ENCODE data around the gene BGN. TPM values are rescaled to one million over a fixed set of nuclear protein-coding genes. Genes with fewer than 3 reads are reported as not detected.

BGN gene
- total RNA-seq, 2 donors from 2014 or later: not detected

DNA sequence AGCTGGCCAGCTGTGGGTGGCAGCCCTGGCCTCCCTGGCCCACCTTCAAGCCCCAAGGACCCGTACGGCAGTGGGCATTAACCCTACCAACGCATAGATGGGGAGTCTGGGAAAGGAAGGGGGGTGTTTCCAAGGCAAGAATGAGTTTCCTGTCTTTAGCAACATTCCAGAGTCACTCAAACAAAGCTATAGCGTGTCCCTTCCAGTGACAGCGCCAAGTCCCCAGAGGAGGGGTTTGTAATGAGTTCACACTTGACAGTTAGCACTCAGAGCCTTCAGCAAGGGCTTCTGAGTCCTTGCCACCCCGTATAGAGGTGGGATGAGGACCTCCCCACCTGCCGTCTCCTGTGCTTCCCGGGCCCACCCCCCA is 1.8 kb downstream of the BGN start:
- Mint-ChIP-seq H3K9me3 (peaks cover 6% of the 10 kb centered on the region), H3K4me3 (no peak overlapping the region), H3K36me3 (no peaks in the 10 kb centered on the region), H3K27ac (no peak overlapping the region), H3K27me3 (peaks cover 0 to 3% of the 10 kb centered on the region in 2 donors), H3K4me1 (ENCODE audit: low read depth in 2 of 2) (peaks cover 0 to 5% of the 10 kb centered on the region in 2 donors)
- no peak for DNase-seq (ENCODE audit: low spot score)
- no peak for ATAC-seq

DNA sequence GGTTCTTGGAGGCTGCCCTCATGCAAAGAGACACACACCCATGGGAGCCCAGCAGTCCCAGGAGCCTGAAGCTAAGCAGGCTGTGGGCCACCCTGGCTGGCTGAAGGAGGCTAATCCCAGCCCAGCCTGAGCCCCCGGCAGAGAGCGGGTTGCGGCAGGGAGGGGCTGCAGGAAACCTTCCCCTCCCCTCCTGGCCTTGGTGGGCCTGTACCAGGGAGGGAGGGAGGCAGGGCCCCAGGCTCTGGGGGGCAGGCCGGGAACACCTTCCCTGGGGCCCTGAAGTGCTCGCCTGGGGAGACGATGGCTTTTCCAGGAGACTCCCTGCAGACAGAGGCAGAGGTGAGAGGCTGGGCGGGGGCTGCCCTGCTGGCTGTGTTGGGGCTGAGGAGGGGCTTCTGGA is 3.7 kb downstream of the BGN start:
- peaks cover 0 to 5% of the 10 kb centered on the region in 2 donors for H3K4me1 Mint-ChIP-seq (ENCODE audit: low read depth in 2 of 2)
- DNase-seq (ENCODE audit: low spot score) (no peak), ATAC-seq (no peak)
- peaks cover 6% of the 10 kb centered on the region for H3K9me3 Mint-ChIP-seq
- H3K4me3 Mint-ChIP-seq: no peak overlapping the region
- H3K27ac Mint-ChIP-seq: no peak overlapping the region
- H3K36me3 Mint-ChIP-seq: no peaks in the 10 kb centered on the region
- H3K27me3 Mint-ChIP-seq: peaks cover 0 to 3% of the 10 kb centered on the region in 2 donors

DNA sequence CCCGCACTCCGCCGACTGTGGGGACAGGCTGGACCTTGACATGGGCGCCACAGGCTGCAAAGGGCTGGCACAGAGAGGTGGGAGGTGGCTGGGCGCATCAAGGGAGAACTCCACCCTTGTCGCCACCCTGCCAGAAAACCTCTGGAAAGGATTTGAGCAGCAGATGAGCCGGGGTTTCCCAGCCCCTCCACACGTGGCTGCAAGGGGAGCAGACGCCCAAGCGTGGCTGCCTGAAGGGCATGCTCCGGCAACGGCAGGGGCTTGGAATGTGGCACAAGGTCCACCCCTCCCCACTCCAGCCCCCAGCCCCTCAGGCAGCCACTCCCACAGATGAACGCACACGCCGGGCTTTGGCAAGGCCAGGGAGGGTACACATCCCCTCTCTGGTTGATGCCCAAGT is 4.6 kb downstream of the BGN start:
- ATAC-seq (no peak), DNase-seq (ENCODE audit: low spot score) (no peak)
- Mint-ChIP-seq H3K4me3 (no peak overlapping the region), H3K27ac (no peak overlapping the region), H3K36me3 (no peaks in the 10 kb centered on the region), H3K4me1 (ENCODE audit: low read depth in 2 of 2) (peaks cover 0 to 5% of the 10 kb centered on the region in 2 donors), H3K27me3 (peaks cover 0 to 3% of the 10 kb centered on the region in 2 donors), H3K9me3 (peaks cover 6% of the 10 kb centered on the region)

DNA sequence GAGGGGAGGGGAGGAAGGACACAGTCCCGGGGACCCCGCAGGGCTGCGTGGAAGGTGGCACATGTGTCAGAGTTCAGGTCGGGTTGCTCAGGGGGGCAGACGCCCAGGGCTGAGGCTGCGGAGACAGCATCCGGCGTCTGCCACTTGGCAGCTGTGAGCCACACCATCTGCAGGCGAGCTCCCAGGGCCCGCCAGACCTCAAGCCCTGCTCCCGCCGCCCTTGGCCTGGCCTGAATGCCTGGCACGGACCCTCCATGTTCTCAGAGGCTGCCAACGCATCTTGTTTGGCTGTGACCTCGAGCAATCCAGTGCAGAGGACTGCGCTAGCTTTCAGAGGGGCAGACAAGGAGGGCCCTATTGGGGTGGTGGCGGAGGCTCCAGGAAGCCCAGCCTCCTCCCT is 5.1 kb downstream of the BGN start:
- Mint-ChIP-seq H3K9me3 (peaks cover 6% of the 10 kb centered on the region), H3K4me1 (ENCODE audit: low read depth in 2 of 2) (peaks cover 0 to 5% of the 10 kb centered on the region in 2 donors), H3K27me3 (peaks cover 0 to 3% of the 10 kb centered on the region in 2 donors), H3K27ac (no peak overlapping the region), H3K36me3 (no peaks in the 10 kb centered on the region), H3K4me3 (no peak overlapping the region)
- ATAC-seq (no peak), DNase-seq (ENCODE audit: low spot score) (no peak)

DNA sequence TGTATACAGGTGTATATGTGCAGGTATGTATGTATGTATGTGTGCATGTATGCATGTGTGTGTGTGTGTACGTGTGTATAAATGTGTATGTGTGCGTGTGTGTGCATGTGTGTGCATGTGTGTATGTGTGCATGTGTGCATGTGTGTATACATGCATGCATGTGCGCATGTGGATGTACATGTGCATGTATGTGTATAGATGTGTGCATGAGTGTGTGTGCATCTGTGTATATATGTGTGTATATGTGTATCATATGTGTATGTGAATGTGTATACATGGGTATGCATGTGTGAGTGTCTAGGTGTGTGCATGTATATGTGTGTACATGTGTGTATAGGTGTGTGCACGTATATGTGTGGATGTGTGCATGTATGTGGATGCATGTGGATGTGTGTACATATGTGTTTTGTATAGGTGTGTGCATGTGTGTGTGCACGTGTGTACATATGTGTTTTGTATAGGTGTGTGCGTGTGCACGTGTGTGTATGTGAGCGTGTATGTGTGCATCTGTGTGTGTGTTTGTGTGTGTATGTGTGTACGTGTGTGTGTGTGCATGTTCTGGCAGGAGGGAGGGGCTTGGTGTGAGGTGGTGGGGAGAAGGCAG is 6.0 kb downstream of the BGN start:
- ATAC-seq (no peak), DNase-seq (ENCODE audit: low spot score) (no peak)
- Mint-ChIP-seq H3K27me3 (no peaks in the 10 kb centered on the region), H3K27ac (no peak overlapping the region), H3K36me3 (no peaks in the 10 kb centered on the region), H3K4me3 (no peak overlapping the region), H3K9me3 (peaks cover 6% of the 10 kb centered on the region), H3K4me1 (ENCODE audit: low read depth in 2 of 2) (peaks cover 0 to 5% of the 10 kb centered on the region in 2 donors)

DNA sequence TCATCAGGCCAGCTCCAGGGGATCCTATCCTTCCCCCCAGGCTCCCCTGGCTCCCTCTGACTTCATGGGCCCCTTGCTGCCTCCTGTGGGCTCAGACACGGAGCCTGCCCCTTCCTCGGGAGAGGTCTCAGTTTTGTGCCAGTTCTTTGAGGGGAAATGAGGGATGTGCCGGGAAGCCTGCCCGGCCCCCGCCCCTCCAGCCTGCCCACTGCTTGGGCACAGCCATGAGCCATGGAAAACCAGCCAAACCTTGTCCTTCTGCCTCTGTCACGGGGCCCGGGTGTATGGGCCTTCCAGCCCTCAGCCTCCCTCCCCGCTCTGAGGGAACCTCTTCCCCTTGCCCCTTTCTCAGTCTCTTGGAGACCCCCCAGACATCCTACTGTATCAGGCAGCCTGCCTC is 6.8 kb downstream of the BGN start:
- ATAC-seq (no peak), DNase-seq (ENCODE audit: low spot score) (no peak)
- H3K9me3 Mint-ChIP-seq: peaks cover 6% of the 10 kb centered on the region
- H3K4me3 Mint-ChIP-seq: no peak overlapping the region
- no peaks in the 10 kb centered on the region for H3K27me3 Mint-ChIP-seq
- H3K4me1 Mint-ChIP-seq (ENCODE audit: low read depth in 2 of 2): peaks cover 0 to 5% of the 10 kb centered on the region in 2 donors
- H3K27ac Mint-ChIP-seq: no peak overlapping the region
- H3K36me3 Mint-ChIP-seq: no peaks in the 10 kb centered on the region

DNA sequence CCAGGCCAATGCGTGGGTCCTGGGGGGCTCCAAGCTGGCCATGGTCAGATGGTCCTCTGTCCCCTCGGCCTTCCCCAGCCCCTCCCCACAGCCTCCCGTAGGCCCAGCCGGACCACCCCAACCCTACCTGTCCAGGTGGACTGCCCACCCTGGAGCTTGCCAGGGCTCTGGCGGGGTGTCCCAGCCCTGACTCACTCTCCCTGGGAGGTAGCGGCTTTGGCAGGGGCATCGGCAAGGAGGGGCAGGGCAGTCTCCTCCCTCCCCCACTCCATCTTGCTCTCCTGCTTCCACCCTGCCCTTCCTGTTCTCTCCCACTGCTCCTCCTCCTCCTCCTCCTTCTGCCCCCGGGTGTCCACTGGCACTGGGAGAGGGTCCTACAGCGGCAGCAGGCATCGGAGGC is 7.4 kb downstream of the BGN start:
- ATAC-seq: no peak
- Mint-ChIP-seq H3K27me3 (no peaks in the 10 kb centered on the region), H3K9me3 (peaks cover 6% of the 10 kb centered on the region), H3K4me1 (ENCODE audit: low read depth in 2 of 2) (peaks cover 0 to 5% of the 10 kb centered on the region in 2 donors), H3K27ac (no peak overlapping the region), H3K4me3 (no peak overlapping the region), H3K36me3 (no peaks in the 10 kb centered on the region)
- no peak for DNase-seq (ENCODE audit: low spot score)

DNA sequence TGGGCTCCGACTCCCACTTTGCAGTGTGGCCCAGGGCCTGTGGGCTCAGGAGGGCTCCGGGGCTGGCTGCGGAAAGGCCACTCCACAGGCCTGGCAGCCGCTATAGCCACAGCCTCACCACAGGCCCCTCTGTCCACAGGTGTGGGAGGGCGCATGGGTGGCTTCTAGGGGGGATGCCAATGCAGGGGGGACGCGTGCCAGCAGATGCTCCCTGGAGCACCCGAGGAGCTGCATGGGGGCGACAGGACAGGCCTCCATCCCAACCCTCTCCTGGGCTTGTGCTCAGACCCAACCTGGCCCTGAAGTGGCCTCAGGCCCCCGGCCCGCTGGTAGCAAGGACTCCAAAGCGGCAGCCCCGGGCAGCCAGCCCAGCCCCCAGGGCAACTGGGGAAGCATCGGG is 8.0 kb downstream of the BGN start:
- Mint-ChIP-seq H3K4me3 (no peak overlapping the region), H3K9me3 (peaks cover 6% of the 10 kb centered on the region), H3K27ac (no peak overlapping the region), H3K36me3 (no peaks in the 10 kb centered on the region), H3K4me1 (ENCODE audit: low read depth in 2 of 2) (peaks cover 0 to 7% of the 10 kb centered on the region in 2 donors), H3K27me3 (no peaks in the 10 kb centered on the region)
- DNase-seq (ENCODE audit: low spot score) (no peak), ATAC-seq (no peak)

DNA sequence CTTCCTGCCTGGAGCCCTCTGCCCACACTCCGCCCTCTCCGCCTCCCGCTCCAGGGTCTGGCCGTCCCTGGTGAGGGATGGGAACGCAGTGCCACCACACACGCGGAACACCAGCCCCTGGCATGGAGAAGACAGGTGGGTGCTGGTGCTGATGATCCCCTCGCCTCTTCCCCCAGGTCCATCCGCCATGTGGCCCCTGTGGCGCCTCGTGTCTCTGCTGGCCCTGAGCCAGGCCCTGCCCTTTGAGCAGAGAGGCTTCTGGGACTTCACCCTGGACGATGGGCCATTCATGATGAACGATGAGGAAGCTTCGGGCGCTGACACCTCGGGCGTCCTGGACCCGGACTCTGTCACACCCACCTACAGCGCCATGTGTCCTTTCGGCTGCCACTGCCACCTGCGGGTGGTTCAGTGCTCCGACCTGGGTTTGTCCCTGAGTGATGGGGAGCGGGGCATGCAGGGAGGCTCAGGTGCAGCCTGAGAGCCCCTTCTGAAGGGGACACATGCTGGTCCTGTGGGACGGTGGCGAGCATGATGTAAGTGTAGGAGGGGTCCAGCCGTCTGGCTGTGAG is 9.8 kb downstream of the BGN start:
- Mint-ChIP-seq H3K9me3 (peaks cover 6% of the 10 kb centered on the region), H3K27ac (no peak overlapping the region), H3K27me3 (no peaks in the 10 kb centered on the region), H3K4me1 (ENCODE audit: low read depth in 2 of 2) (peaks cover 0 to 7% of the 10 kb centered on the region in 2 donors), H3K36me3 (no peaks in the 10 kb centered on the region), H3K4me3 (no peak overlapping the region)
- no peak for DNase-seq (ENCODE audit: low spot score)
- ATAC-seq: no peak

DNA sequence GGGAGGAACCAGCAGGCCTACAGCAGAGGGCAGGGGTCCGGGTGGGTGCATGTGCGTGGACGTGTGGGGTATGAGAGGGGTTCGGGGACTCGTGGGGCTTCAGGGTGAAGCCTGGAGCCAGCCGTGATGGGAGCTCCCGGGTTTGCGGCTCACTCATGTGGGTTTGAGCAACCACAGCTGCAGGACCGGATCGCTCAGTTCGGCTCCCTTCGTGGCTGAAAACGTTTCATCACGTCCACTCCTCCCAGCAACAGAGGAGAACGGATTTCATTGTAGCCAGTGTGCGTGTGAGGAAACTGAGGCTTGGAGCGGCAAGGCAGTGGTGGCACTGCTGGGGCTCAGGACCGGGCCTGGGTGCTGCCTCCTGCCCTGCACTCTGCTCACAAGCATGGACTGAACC is 10.6 kb downstream of the BGN start:
- DNase-seq (ENCODE audit: low spot score) (no peak), ATAC-seq (no peak)
- no peak overlapping the region for H3K4me3 Mint-ChIP-seq
- H3K9me3 Mint-ChIP-seq: peaks cover 6% of the 10 kb centered on the region
- peaks cover 0 to 7% of the 10 kb centered on the region in 2 donors for H3K4me1 Mint-ChIP-seq (ENCODE audit: low read depth in 2 of 2)
- H3K27me3 Mint-ChIP-seq: no peaks in the 10 kb centered on the region
- no peak overlapping the region for H3K27ac Mint-ChIP-seq
- H3K36me3 Mint-ChIP-seq: no peaks in the 10 kb centered on the region

DNA sequence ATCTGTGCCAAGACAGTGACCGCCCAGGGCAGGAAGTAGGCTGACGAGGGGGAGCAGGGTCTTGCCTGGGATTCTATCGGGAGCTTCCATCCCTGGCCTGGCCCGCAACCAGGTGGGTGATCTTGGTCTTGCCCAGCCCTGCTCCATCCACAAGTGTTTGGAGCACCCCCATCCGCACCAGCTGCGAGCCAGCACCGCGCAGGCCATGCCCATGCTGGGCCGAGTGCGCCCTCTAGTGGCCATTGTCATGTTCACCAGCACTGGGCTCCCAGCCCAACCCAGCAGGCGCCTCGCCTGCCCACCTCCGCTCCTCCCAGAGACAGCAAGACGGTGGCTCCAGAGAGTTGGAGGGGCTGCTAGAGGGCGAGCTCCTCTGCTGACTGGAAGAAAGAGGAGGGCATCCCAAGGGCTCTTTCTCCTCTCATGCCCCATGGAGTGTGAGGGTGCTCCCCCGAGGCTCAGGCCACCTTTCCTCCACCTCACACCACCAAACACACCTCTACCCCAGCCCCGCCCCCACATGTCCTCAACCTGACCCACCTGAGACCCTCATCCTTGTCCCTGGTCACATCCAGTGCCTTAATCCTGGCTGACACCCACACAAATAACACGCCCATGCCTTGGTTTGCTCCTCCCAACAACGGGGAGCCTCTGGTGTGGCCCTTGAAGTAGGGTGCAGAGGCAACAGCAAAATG is 12.9 kb downstream of the BGN start:
- Mint-ChIP-seq H3K4me1 (ENCODE audit: low read depth in 2 of 2) (peaks cover 0 to 2% of the 10 kb centered on the region in 2 donors), H3K4me3 (no peak overlapping the region), H3K9me3 (no peaks in the 10 kb centered on the region), H3K27ac (no peak overlapping the region), H3K36me3 (no peaks in the 10 kb centered on the region), H3K27me3 (no peaks in the 10 kb centered on the region)
- ATAC-seq (peak; percentile 88 to 93), DNase-seq (ENCODE audit: low spot score) (peak; percentile 82)

DNA sequence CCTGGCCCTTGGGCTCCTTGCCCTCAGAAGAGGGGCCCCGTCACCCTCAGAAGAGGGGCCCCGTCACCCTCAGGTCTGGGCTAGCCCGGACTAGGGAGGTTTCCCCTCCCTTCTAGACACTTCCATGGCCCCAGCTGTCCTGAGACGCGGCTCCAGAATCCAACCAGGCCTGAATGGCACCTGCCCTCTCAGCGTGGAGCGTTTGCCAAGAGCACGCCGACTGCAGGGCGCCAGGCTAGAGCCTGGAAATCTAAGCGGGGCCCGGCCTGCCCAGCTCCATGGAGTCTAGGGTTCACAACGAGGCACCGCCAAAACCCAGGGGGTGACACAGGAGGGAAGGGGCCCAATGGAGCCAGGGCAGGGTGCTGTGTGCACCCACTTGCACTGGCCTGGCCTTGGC is 14.8 kb downstream of the BGN start:
- Mint-ChIP-seq H3K9me3 (no peaks in the 10 kb centered on the region), H3K36me3 (no peaks in the 10 kb centered on the region)
- no peak for ATAC-seq

DNA sequence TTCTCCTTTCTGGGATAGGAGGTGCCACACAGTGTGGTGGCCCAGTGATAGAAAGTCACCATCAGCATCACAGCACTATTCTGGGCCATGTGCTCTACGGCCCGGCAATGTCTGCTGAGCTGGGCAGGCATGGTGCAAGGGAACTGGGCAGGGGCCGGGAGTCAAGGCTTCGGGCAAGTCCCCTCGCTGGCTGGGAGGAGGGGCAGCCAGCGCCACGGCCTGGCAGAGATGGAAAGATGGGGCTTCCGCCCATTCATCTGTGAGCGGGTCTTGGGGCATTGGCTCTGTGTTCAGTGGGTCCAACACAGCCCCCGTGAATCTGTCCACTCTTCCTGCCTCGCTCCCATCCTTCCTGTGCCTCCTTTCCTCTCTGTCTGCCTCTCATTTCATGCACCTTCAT is 15.6 kb downstream of the BGN start:
- Mint-ChIP-seq H3K9me3 (no peaks in the 10 kb centered on the region), H3K36me3 (no peaks in the 10 kb centered on the region), H3K4me1 (ENCODE audit: low read depth in 2 of 2) (peaks cover 0 to 2% of the 10 kb centered on the region in 2 donors), H3K4me3 (no peak overlapping the region), H3K27me3 (no peaks in the 10 kb centered on the region), H3K27ac (no peak overlapping the region)
- DNase-seq (ENCODE audit: low spot score): no peak
- ATAC-seq: no peak

More for the DNA sequence above, 14.8 kb downstream of the BGN start:
- Mint-ChIP-seq H3K4me1 (ENCODE audit: low read depth in 2 of 2) (peaks cover 0 to 2% of the 10 kb centered on the region in 2 donors), H3K4me3 (no peak overlapping the region), H3K27ac (no peak overlapping the region), H3K27me3 (no peaks in the 10 kb centered on the region)
- no peak for DNase-seq (ENCODE audit: low spot score)

DNA sequence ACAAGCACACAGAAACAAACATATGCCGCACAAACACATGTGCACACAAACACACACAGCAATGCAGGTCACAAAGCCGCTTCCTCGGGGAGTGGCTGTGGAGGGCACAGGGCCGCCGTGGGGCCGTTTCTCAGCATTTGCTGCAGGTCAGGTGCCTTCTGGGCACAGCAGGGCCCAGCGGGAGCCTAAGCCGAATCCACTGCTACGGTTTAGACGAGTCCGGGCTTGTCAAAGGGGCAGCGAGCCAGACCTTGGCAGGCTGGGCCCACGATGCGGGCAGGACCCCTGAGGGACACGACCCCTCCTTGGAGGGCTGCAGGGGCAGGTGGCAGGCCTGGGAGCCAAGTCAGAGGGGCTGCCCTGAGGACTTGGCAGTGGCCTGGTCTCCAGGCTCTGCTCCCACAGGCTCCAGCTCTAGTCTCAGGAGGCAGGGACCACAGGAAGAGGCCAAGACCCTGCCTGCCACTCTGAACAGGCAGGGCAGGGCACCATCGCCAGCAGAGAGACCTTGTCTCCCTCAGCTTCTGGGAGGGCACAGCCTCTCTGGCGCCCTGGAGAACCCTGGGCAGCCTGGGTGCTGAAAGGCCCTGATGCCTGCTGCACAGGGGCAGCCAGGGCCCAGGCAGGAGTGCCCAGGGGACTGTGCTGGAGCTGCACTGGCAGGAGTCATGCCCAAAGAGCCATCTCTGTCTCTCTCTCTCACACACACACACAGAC is 17.2 kb downstream of the BGN start:
- Mint-ChIP-seq H3K27me3 (peaks cover 5 to 9% of the 10 kb centered on the region in 2 donors), H3K36me3 (no peaks in the 10 kb centered on the region), H3K4me3 (no peak overlapping the region), H3K27ac (no peak overlapping the region), H3K4me1 (ENCODE audit: low read depth in 2 of 2) (peaks cover 0 to 2% of the 10 kb centered on the region in 2 donors), H3K9me3 (no peaks in the 10 kb centered on the region)
- DNase-seq (ENCODE audit: low spot score): no peak
- no peak for ATAC-seq

All from natural killer cell treated with Interleukin-12 subunit alpha and Interleukin-12 subunit beta and Interleukin-15 and Interleukin-18, amount 100 ng/mL, for 72 hours (primary cell).